Parathyroid adenoma (tissue), 2 donors: ENCODE measurements around the gene COLQ.

Experiments used
- H2AFZ ChIP-seq: fragments of 300-600 bp; sonication (generic); one replicate; pipeline ENCODE4 v1.7.0; 2017; ENCODE audit warnings: antibody characterized with exemption, mild to moderate bottlenecking
- H3K27ac ChIP-seq: fragments of 300-600 bp; sonication (generic); one replicate; pipeline ENCODE4 v1.7.0; 2017
- H3K27me3 ChIP-seq: fragments of 300-600 bp; sonication (generic); one replicate; pipeline ENCODE4 v1.7.0; 2017; ENCODE audit warnings: low read length; ENCODE audit not compliant: control insufficient read depth, insufficient read depth
- H3K36me3 ChIP-seq: fragments of 300-600 bp; sonication (generic); one replicate; pipeline ENCODE4 v1.7.0; 2017; ENCODE audit warnings: low read length; ENCODE audit not compliant: control insufficient read depth, insufficient read depth
- H3K4me1 ChIP-seq: fragments of 300-600 bp; sonication (generic); one replicate; pipeline ENCODE4 v1.7.0; 2017; ENCODE audit warnings: control low read depth
- H3K4me2 ChIP-seq: fragments of 300-600 bp; sonication (generic); one replicate; pipeline ENCODE4 v1.7.0; 2017; ENCODE audit warnings: low read length
- H3K4me3 ChIP-seq: fragments of 300-600 bp; sonication (generic); one replicate; pipeline ENCODE4 v1.7.0; 2017; ENCODE audit warnings: low read depth, low read length
- H3K79me2 ChIP-seq: fragments of 300-600 bp; sonication (generic); one replicate; pipeline ENCODE4 v1.7.0; 2017; ENCODE audit warnings: control low read depth
- H3K9ac ChIP-seq: fragments of 300-600 bp; sonication (generic); one replicate; pipeline ENCODE4 v1.7.0; 2017; ENCODE audit warnings: mild to moderate bottlenecking
- H3K9me3 ChIP-seq: fragments of 300-600 bp; sonication (generic); one replicate; pipeline ENCODE4 v1.7.0; 2017; ENCODE audit warnings: low read length; ENCODE audit not compliant: control insufficient read depth
- TF ChIP-seq, protein P1 (sequence below): fragments of 300-600 bp; sonication (generic); IDR thresholded peaks from one replicate; pipeline ENCODE4 v1.7.0; 2017; ENCODE audit warnings: antibody characterized with exemption, mild to moderate bottlenecking
- donor health status: primary hyperparathyroidism.

The COLQ gene

DNA sequence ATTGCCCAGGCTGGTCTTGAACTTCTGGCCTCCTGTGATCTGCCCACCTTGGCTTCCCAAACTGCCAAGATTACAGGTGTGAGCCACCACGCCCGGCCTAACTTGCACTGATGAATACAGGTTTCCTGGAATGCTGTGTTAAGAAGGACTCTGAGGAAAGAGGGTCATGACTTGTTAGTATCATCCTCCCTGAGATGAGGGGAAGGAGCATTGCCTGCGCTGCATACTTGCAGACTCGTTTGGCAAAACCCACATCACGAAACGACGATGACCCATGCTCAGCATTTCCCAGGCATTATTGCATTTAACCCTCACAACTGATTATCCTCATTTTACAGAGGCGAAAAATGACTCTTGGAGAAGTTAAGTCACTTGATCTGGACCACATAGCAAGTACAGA, 18.9 kb downstream of the COLQ start:
- no peak overlapping the region for H2AFZ ChIP-seq
- TF ChIP-seq, protein P1, sequence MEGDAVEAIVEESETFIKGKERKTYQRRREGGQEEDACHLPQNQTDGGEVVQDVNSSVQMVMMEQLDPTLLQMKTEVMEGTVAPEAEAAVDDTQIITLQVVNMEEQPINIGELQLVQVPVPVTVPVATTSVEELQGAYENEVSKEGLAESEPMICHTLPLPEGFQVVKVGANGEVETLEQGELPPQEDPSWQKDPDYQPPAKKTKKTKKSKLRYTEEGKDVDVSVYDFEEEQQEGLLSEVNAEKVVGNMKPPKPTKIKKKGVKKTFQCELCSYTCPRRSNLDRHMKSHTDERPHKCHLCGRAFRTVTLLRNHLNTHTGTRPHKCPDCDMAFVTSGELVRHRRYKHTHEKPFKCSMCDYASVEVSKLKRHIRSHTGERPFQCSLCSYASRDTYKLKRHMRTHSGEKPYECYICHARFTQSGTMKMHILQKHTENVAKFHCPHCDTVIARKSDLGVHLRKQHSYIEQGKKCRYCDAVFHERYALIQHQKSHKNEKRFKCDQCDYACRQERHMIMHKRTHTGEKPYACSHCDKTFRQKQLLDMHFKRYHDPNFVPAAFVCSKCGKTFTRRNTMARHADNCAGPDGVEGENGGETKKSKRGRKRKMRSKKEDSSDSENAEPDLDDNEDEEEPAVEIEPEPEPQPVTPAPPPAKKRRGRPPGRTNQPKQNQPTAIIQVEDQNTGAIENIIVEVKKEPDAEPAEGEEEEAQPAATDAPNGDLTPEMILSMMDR: no peak
- H3K79me2 ChIP-seq: no peaks in the 10 kb centered on the region
- H3K9ac ChIP-seq: no peak overlapping the region
- H3K36me3 ChIP-seq: no peaks in the 10 kb centered on the region
- no peaks in the 10 kb centered on the region for H3K9me3 ChIP-seq
- no peak overlapping the region for H3K4me2 ChIP-seq
- no peak overlapping the region for H3K27ac ChIP-seq
- no peak overlapping the region for H3K4me3 ChIP-seq
- no peaks in the 10 kb centered on the region for H3K27me3 ChIP-seq
- no peaks in the 10 kb centered on the region for H3K4me1 ChIP-seq

DNA sequence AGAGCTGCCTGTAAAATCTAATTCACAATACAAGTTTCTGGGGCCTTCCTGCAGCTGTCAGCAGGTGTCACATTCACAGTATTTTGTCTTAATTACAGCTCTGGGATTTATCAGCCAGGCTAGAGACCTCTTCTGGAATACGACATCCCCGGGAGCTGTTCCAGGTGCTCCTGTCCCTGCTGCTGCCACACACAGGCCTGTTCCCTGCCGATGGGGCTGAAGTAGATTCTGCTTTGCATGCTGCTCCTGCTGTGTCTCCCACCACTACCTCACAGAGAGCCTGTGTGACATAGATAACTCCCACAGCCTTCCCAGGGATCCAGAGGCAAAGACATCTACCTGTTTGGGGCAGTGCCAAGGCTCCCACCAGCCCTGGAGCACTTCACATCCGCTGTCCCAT, 20.4 kb downstream of the COLQ start:
- H3K4me2 ChIP-seq: no peak overlapping the region
- no peaks in the 10 kb centered on the region for H3K36me3 ChIP-seq
- H3K9me3 ChIP-seq: no peaks in the 10 kb centered on the region
- TF ChIP-seq, protein P1: no peak
- no peaks in the 10 kb centered on the region for H3K79me2 ChIP-seq
- H3K9ac ChIP-seq: no peak overlapping the region
- no peak overlapping the region for H3K27ac ChIP-seq
- H3K4me1 ChIP-seq: no peaks in the 10 kb centered on the region
- H3K27me3 ChIP-seq: no peaks in the 10 kb centered on the region
- H2AFZ ChIP-seq: no peak overlapping the region
- no peak overlapping the region for H3K4me3 ChIP-seq

DNA sequence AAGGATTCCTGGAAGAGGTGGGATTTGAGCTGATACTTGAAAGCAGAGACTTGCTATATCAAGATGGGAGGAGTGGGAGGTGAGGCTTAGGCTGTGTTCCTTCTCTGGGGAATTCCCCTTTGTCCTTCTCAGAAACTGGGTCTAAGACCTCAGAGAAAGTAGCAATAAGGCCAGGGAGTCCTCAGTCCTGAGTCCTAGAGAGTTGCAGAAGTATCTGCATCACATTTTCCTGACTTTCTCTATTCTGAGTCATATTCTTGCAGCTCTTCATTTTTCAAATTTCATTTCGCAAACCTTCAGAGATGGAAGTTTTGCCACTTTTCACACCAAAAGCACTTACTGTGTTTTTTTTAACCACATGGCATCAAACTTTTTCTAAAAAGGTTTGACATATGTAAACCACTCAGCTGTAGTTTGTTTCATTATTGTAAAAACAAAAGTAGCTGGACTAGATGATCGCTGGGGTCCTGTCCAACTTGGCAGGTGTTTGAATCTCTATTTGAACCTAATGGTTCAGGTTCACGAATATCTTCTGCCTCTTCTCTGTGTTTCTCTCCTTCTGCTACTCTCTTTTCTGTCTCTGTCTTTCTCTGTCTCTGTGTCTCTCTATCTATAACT, 21.3 kb downstream of the COLQ start:
- no peak overlapping the region for H3K4me3 ChIP-seq
- no peaks in the 10 kb centered on the region for H3K4me1 ChIP-seq
- no peaks in the 10 kb centered on the region for H3K9me3 ChIP-seq
- H3K27ac ChIP-seq: no peak overlapping the region
- TF ChIP-seq, protein P1: no peak
- H2AFZ ChIP-seq: no peak overlapping the region
- H3K4me2 ChIP-seq: no peak overlapping the region
- no peak overlapping the region for H3K9ac ChIP-seq
- no peaks in the 10 kb centered on the region for H3K79me2 ChIP-seq
- no peaks in the 10 kb centered on the region for H3K27me3 ChIP-seq
- no peaks in the 10 kb centered on the region for H3K36me3 ChIP-seq

DNA sequence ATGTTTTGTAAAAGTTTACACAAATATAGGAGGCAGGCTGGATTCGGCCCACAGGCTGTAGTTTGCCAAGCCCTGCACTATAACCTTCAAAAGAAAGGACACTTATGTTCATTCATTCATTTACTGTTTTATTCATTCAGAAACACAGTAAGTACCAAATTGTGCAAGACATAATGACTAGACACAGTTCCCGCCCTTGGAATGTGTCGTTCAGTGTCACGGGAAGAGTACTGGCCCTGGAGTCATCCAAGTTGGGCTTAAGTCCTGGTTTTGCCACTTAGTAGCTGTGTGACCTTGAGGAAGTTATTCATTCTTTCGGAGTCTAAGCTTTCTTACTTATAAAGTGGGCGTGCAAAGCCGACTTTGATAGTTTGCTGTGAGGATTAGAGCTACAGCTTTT, 22.0 kb downstream of the COLQ start:
- Histone ChIP-seq H2AFZ (no peak overlapping the region), H3K9me3 (no peaks in the 10 kb centered on the region), H3K4me1 (no peaks in the 10 kb centered on the region), H3K4me2 (no peak overlapping the region), H3K79me2 (no peaks in the 10 kb centered on the region), H3K27me3 (no peaks in the 10 kb centered on the region), H3K36me3 (no peaks in the 10 kb centered on the region), H3K9ac (no peak overlapping the region), H3K4me3 (no peak overlapping the region), H3K27ac (no peak overlapping the region)
- TF ChIP-seq, protein P1: no peak

DNA sequence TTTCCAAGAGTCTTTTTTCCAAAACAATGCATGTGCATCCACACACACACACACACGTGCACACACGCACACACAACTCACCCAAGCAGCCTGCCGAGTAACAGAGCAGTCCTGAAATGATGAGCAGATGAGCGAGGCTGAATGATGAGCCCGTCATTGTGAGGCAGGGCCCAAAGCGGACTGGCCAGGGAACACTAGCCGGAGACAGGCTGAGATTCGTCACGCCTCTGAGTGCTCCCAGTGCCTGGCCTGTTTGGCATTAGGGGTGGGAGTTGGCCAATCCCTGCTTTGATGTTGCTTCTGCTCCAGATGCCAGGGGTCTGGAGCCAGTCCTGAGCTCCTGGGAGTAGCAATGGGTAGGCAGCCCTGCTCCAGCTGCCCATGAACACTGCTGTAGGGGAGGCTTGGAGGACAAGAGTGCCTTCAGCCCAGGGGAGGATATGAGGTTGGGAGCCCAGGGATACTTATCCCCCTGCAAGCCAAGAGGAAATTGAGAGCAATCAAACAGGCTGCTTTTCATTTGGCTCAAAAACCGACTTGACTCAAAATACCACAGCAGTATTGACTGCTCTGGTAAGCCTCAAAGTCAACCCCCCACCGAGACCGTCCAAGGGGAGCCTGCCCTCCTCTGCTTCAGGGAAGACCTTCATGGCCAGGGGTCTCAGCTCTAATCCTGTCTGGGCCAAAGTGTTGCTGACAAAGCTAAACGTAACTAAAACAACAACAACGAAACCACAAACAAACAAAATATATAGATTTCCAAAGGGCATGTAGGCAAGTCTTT, 22.9 kb downstream of the COLQ start:
- no peak overlapping the region for H2AFZ ChIP-seq
- H3K9me3 ChIP-seq: no peaks in the 10 kb centered on the region
- TF ChIP-seq, protein P1: no peak
- H3K4me1 ChIP-seq: no peaks in the 10 kb centered on the region
- no peak overlapping the region for H3K4me2 ChIP-seq
- H3K9ac ChIP-seq: no peak overlapping the region
- no peaks in the 10 kb centered on the region for H3K79me2 ChIP-seq
- H3K27ac ChIP-seq: no peak overlapping the region
- H3K4me3 ChIP-seq: no peak overlapping the region
- H3K36me3 ChIP-seq: no peaks in the 10 kb centered on the region
- H3K27me3 ChIP-seq: no peaks in the 10 kb centered on the region
